Fibroblast of mammary gland (primary cell): ENCODE measurements around the gene KCNMB1.

Experiments
- DNase-seq: peaks from one replicate; pipeline ENCODE4 v3.0.0-alpha.2; 2010; ENCODE audit warnings: low read depth
- H3K4me3 ChIP-seq: 2 replicates; pipeline ENCODE4 v1.5.1; 2011; ENCODE audit warnings: low read depth, mild to moderate bottlenecking, low read length, moderate library complexity; ENCODE audit not compliant: control insufficient read depth
- TF ChIP-seq, protein P1 (sequence below): conservative IDR thresholded peaks from 2 replicates; pipeline ENCODE4 v1.5.1; 2011; ENCODE audit warnings: low read depth, low read length, inconsistent platforms; ENCODE audit not compliant: control insufficient read depth, insufficient read depth

Gene KCNMB1

DNA sequence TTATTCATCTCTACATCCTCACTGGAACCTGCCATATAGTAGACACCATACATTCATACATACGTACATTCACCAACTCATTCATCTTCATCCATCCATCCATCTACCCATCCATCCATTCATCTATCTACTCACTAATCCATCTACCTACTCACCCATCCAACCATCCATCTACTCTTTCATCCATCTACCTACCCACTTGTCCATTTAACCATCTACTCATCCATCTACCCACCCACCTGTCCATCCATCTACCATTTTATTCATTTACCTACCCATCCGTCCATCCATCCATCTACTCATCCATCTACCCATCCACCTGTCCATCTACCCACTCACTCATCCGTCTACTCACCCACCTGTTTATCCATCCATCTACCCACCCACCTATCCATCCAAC is 59.6 kb downstream of the KCNMB1 start:
- TF ChIP-seq, protein P1, sequence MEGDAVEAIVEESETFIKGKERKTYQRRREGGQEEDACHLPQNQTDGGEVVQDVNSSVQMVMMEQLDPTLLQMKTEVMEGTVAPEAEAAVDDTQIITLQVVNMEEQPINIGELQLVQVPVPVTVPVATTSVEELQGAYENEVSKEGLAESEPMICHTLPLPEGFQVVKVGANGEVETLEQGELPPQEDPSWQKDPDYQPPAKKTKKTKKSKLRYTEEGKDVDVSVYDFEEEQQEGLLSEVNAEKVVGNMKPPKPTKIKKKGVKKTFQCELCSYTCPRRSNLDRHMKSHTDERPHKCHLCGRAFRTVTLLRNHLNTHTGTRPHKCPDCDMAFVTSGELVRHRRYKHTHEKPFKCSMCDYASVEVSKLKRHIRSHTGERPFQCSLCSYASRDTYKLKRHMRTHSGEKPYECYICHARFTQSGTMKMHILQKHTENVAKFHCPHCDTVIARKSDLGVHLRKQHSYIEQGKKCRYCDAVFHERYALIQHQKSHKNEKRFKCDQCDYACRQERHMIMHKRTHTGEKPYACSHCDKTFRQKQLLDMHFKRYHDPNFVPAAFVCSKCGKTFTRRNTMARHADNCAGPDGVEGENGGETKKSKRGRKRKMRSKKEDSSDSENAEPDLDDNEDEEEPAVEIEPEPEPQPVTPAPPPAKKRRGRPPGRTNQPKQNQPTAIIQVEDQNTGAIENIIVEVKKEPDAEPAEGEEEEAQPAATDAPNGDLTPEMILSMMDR, result no peak
- no peak overlapping the region for H3K4me3 ChIP-seq
- no peak for DNase-seq

DNA sequence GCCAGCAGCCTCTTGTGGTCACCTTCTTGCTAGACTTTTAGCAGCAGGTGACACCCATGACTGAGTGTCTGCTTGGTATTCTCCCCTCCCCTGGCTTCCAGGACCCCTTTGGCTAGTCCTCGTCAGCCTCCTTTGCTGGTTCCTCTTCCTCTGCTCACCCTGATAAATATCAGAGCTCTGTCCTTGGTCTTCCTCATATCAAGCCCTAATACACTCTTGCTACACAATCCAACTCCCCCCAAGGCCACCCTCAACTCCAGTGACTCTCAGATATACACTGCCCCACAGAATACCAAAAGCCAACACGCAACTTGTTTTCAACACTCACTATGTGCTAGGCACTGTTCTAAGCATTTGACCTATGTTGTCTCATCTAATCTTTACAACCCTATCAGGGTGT is 61.3 kb downstream of the KCNMB1 start:
- TF ChIP-seq, protein P1, result no peak
- H3K4me3 ChIP-seq, result no peak overlapping the region
- DNase-seq, result no peak

DNA sequence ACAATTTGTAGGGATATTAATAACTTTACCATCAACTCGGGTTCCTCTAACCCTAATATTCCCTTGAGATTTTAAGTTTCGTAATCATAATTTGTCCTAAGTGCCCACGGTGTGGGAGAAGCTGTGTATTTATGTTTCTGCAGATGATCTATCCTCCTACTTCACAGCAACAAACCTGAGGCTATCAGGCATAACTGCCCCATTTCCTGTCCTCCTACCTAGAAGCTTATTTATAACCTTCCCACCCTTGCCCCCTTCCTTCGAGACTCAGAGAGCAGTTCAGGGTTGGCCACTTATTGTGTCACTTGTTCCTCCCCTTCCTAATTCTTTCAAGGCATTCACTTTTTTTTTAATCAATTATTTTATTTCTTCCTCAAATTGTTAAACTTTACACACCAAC is 62.0 kb downstream of the KCNMB1 start:
- DNase-seq, result no peak
- H3K4me3 ChIP-seq, result no peak overlapping the region
- TF ChIP-seq, protein P1, result no peak
